ENCODE data around the gene OXNAD1. TPM values are rescaled to one million over a fixed set of nuclear protein-coding genes. Genes with fewer than 3 reads are reported as not detected.

The OXNAD1 gene
- total RNA-seq, 1 donor from 2014 or later, result 20.2 TPM

- no peak for DNase-seq
- H3K36me3 ChIP-seq, result peaks cover 18% of the 10 kb centered on the region
- no peak overlapping the region for H3K27ac ChIP-seq (replicated peaks)
- no peaks in the 10 kb centered on the region for H3K9me3 ChIP-seq (replicated peaks)
- no peak overlapping the region for H3K4me3 ChIP-seq
- no peaks in the 10 kb centered on the region for H3K27me3 ChIP-seq (ENCODE audit: low read depth)
- TF ChIP-seq, protein P1, sequence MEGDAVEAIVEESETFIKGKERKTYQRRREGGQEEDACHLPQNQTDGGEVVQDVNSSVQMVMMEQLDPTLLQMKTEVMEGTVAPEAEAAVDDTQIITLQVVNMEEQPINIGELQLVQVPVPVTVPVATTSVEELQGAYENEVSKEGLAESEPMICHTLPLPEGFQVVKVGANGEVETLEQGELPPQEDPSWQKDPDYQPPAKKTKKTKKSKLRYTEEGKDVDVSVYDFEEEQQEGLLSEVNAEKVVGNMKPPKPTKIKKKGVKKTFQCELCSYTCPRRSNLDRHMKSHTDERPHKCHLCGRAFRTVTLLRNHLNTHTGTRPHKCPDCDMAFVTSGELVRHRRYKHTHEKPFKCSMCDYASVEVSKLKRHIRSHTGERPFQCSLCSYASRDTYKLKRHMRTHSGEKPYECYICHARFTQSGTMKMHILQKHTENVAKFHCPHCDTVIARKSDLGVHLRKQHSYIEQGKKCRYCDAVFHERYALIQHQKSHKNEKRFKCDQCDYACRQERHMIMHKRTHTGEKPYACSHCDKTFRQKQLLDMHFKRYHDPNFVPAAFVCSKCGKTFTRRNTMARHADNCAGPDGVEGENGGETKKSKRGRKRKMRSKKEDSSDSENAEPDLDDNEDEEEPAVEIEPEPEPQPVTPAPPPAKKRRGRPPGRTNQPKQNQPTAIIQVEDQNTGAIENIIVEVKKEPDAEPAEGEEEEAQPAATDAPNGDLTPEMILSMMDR (IDR thresholded peaks at IDR 0.05; ENCODE audit: borderline replicate concordance), result no peak
- intact Hi-C loops (cut with micrococcal nuclease), result no loop called here
- H3K4me1 ChIP-seq, result no peaks in the 10 kb centered on the region
These were observed 40.7 kb upstream of the OXNAD1 start for GRCh38 chr3:16224325-16224724.

DNA sequence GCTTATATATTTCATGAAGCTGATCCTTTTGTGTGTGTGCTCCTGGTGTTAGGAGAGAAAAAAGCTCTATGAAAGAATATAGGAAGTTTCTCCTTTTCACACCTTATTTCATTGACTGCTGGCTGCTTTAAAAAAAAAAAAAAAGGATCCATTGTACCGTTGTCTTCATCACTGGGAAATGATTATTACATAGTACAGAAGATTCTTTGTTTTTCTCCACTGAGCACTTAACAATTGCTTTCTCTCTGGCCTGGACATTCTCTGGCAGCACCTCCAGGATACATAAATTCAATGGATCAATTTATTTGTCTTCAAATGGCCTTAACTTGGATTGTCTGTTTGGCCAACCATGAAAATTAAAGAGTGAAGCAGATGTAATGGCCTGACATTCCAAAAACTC, 37.4 kb upstream of the OXNAD1 start:
- Histone ChIP-seq H3K27ac (replicated peaks) (no peak overlapping the region), H3K4me3 (no peak overlapping the region), H3K9me3 (replicated peaks) (no peaks in the 10 kb centered on the region), H3K36me3 (peaks cover 9% of the 10 kb centered on the region), H3K4me1 (no peaks in the 10 kb centered on the region), H3K27me3 (ENCODE audit: low read depth) (no peaks in the 10 kb centered on the region)
- TF ChIP-seq, protein P1 (IDR thresholded peaks at IDR 0.05; ENCODE audit: borderline replicate concordance), result no peak
- DNase-seq, result no peak
- intact Hi-C loops (cut with micrococcal nuclease), result no loop called here

GRCh38 chr3:16229681-16230080, 35.3 kb upstream of the OXNAD1 start:
- intact Hi-C loops (cut with micrococcal nuclease), result no loop called here

DNA sequence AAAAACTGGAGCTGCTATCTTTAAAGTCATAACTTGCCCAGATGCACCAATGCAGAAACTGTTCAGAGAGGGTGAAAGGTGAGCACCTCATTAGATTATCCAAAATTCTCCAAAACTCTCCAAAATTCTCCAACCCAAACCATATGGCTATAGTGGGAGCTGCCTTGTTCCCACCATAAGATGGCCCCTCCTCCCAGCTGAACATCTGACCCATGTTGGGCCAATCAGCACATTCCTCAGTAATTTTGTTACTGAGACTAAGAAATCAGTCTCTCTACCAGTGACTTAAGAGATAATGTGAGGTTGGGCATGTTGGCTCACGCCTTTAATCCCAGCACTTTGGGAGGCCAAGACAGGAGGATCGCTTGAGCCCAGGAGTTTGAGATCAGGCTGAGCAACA, 33.0 kb upstream of the OXNAD1 start:
- Histone ChIP-seq H3K36me3 (no peaks in the 10 kb centered on the region), H3K4me1 (peaks cover 8% of the 10 kb centered on the region), H3K4me3 (no peak overlapping the region), H3K27me3 (ENCODE audit: low read depth) (no peaks in the 10 kb centered on the region), H3K9me3 (replicated peaks) (no peaks in the 10 kb centered on the region), H3K27ac (replicated peaks) (no peak overlapping the region)
- TF ChIP-seq, protein P1 (IDR thresholded peaks at IDR 0.05; ENCODE audit: borderline replicate concordance), result no peak
- intact Hi-C loops (cut with micrococcal nuclease), result no loop called here
- no peak for DNase-seq

More at GRCh38 chr3:16229681-16230080, 35.3 kb upstream of the OXNAD1 start:
- TF ChIP-seq, protein P1 (IDR thresholded peaks at IDR 0.05; ENCODE audit: borderline replicate concordance), result no peak
- no peak for DNase-seq
- H3K27ac ChIP-seq (replicated peaks), result no peak overlapping the region
- H3K36me3 ChIP-seq, result peaks cover 4% of the 10 kb centered on the region
- H3K9me3 ChIP-seq (replicated peaks), result no peaks in the 10 kb centered on the region
- no peaks in the 10 kb centered on the region for H3K27me3 ChIP-seq (ENCODE audit: low read depth)
- H3K4me3 ChIP-seq, result no peak overlapping the region
- no peaks in the 10 kb centered on the region for H3K4me1 ChIP-seq

DNA sequence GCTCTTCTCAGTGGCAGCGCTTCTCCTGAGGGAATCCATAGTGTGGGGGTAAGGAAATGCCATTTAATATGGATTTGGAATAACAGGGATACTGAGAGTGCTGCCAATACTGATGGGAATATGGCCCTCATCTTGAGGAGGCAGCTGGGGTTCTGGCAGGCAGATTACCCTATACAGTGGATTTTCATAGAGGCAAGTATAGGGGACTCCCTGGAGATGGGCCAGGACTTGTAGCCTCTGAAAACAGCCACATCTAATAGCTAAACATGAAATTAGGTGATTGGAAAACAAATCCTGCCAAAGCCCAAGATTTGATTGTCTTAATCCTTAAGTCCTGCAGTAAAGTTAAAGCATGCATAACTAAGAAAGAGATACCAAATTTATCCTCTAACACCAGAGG, 31.2 kb upstream of the OXNAD1 start:
- intact Hi-C loops (cut with micrococcal nuclease), result no loop called here
- no peaks in the 10 kb centered on the region for H3K9me3 ChIP-seq (replicated peaks)
- no peaks in the 10 kb centered on the region for H3K36me3 ChIP-seq
- DNase-seq, result no peak
- H3K4me1 ChIP-seq, result peaks cover 20% of the 10 kb centered on the region
- TF ChIP-seq, protein P1 (IDR thresholded peaks at IDR 0.05; ENCODE audit: borderline replicate concordance), result no peak
- H3K4me3 ChIP-seq, result no peak overlapping the region
- no peaks in the 10 kb centered on the region for H3K27me3 ChIP-seq (ENCODE audit: low read depth)
- H3K27ac ChIP-seq (replicated peaks), result no peak overlapping the region

GRCh38 chr3:16234281-16234680, 30.7 kb upstream of the OXNAD1 start:
- no peak for DNase-seq
- Histone ChIP-seq H3K27ac (replicated peaks) (no peak overlapping the region), H3K9me3 (replicated peaks) (no peaks in the 10 kb centered on the region), H3K27me3 (ENCODE audit: low read depth) (no peaks in the 10 kb centered on the region), H3K4me1 (peaks cover 25% of the 10 kb centered on the region), H3K4me3 (no peak overlapping the region), H3K36me3 (no peaks in the 10 kb centered on the region)
- intact Hi-C loops (cut with micrococcal nuclease), result no loop called here
- TF ChIP-seq, protein P1 (IDR thresholded peaks at IDR 0.05; ENCODE audit: borderline replicate concordance), result no peak
